GM18511 (cell line): ENCODE measurements around the gene SYT17.

Experiments
- ATAC-seq: cut with Tn5 transposase; IDR thresholded peaks from one replicate; pipeline ENCODE4 v1.9.1; 2021; ENCODE audit warnings: mild to moderate bottlenecking, moderate library complexity; ENCODE audit not compliant: unreplicated experiment

Gene SYT17

GRCh38 chr16:19212059-19212458 lies 44.0 kb downstream of the SYT17 start:
- no peak for ATAC-seq

DNA sequence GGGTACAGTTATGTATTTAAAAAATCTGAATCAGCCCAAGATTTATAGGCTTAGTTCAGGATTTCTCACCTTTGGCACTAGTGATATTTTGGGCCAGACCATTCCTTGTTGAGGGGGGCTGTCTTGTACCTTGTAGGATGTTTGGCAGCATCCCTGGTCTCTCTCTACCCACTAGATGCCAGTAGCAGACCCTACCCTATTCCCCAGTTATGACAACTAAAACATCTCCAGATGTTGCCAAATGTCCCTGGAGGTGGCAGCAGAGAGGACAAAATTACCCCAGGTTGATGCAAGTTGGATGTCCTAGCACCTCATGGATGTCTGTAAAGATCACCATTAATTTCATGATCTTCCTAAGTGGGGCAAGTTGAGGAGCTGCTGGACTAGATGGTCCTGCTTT lies 45.8 kb downstream of the SYT17 start:
- ATAC-seq, result no peak

GRCh38 chr16:19215705-19216104 lies 47.7 kb downstream of the SYT17 start:
- ATAC-seq, result no peak

DNA sequence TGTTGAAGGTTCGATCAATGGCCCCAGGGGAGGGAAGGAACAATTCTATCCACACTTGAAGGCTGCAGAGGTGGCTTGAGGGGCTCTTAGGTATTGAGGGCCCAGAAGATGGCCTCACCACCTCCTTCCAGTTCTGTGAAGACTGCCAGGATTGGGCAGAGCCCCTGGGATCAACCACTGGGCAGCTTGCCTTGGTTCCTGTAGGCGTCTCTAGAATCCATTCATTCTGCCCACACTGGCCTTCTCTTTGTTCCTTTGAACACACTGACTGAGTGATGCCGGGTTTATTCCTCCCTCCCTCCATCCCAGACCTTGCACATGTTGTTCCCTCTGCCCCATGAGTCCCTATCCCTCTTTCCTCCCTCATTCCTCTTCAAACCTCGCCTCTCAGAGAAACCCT lies 50.5 kb downstream of the SYT17 start:
- no peak for ATAC-seq

GRCh38 chr16:19219836-19220235 lies 51.8 kb downstream of the SYT17 start:
- ATAC-seq, result no peak

GRCh38 chr16:19223235-19224170 lies 55.5 kb downstream of the SYT17 start:
- no peak for ATAC-seq

GRCh38 chr16:19225651-19226050 lies 57.6 kb downstream of the SYT17 start:
- ATAC-seq, result no peak

GRCh38 chr16:19227643-19228042 lies 59.6 kb downstream of the SYT17 start:
- ATAC-seq, result no peak

DNA sequence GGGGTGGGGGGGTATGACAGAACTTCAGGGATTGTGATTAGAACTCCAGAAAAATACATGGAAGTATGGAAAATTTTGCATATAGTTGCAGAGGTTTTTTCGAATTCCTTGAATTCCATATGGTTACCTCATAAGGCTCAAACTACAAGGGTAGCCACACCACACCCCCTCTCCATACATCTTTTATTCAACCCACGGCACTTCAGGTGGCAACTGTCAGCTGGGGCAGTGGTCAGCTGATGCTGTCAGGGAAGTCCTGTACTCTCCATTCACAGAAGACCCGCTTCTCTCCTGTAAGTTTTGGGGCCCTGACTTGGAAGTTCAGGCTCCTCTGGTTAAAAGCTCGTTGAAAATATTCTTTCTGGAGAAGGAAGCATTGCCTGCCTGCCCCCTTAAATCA lies 60.0 kb downstream of the SYT17 start:
- ATAC-seq, result no peak

DNA sequence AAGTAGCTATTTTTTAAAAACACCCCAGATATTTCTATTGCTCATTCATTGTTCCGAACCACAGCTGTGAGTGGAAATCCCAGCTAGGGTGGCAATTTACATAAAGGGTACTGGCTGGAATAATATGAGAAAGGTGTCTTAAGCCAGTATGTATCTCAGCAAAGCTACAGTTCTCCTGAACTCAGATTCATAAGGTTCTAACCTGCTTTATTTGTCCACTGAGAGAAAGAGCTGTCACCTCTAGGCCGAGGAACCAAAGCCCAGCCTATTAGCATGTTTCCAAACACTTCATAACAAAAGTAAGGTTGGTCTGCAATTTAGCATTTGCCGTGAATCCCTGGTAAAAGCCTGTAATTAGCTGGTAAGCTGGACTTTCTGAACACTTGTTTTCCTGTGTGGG lies 60.5 kb downstream of the SYT17 start:
- ATAC-seq, result no peak

DNA sequence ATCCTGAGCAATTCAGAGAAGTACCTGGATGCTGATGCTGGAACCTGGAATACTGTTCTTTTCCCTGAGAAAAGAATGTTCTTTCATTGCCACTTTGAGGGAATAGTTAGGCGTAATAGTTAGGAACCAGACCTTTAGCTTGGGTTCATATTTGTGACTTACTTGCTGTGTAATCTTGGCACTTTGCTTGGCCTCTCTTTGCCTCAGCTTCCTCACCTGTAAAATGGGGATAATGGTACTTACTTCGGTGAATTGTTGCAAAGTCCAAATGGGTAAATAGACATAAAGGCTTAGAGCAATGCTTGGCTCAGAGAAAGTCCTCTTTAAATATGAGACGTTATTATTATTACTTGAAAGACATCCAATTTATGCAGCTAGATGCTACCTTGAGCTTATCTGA lies 62.5 kb downstream of the SYT17 start:
- ATAC-seq, result no peak

GRCh38 chr16:19231881-19232280 lies 63.8 kb downstream of the SYT17 start:
- ATAC-seq, result no peak

- ATAC-seq, result no peak
These were observed 64.9 kb downstream of the SYT17 start for GRCh38 chr16:19232988-19233387.

DNA sequence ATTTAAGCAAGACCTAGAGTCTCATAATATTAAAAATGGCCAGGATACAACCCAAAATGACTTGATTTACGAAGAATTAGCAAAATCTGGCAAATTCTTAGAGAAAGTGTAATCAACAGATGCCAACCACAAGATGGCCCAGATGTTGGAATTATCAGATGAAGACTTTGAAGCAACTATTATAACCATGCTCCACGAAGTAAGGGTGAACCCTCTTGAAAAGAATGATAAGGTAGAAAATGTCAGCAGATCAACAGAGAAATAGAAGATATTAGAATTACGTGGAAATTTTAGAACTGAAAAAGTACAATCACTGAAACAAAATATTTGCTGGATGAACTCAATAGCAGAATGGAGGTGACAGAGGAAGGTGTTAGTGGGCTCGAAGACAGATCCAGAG lies 67.4 kb downstream of the SYT17 start:
- ATAC-seq, result no peak

DNA sequence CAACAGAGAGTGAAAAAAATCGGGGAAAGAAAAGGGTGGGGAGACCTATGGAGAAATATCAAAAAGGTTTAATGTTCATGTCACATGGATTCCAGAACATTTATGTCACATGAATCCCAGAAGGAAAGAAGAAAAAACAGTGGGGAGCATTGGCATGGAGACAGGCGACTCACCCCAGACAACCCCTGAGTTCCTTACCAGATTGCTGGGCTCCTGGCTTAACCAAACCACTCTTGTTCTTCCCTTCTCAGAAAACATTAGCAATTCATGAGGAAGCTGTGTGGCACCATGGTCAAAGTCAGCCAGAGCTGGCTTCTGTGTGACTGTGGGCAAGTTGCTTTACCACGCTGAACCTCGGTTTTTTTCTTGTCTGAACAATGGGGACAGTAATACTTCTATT lies 67.8 kb downstream of the SYT17 start:
- no peak for ATAC-seq

DNA sequence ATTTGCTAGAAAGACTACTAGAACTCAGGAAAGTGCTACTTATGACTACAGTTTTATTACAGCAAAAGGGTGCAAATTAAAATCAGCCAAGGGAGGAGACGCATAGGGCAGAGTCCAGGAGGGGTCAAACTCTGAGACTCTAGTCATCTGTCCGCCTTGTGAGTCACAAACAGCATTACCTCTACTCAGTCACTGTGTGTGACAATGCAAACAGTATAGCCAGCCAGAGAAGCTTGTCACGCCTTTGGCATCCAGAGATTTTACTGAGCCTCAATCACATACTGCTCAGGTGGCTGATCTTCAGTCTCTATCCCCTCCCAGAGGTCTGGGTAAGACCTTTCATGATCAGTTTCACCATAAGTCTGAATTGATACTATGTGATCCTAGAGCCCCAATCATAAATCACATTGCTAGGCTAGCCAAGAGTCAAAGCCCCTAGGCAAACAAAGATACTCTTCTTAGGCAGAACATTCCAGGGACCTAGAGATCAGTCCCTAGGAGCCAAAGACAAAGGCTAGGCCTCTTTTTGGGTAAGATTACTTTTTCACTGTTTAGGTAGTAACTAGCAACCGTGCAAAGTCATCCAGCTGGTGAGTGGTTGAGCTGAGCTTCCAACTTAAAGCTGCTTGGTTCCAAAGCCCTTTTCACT lies 68.6 kb downstream of the SYT17 start:
- no peak for ATAC-seq

DNA sequence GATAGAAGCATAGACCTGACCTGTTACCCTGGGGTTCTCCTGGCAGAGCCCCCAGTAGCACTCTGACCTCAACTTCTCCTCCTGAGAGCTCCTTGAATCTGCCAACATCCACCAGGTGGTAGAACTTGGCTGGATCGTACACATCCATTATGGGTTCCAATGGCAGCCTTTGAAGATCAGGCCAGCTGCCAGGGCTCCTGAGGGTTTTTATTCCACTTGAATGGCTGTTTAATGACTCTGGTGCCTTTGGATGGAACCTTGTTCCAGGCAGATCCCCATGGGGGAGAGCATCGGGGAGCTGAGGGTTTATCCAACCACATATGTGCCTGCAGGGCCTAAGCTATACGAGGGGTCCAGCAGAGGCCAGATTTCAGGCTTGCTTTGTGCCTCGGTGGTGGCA lies 70.4 kb downstream of the SYT17 start:
- ATAC-seq, result no peak

DNA sequence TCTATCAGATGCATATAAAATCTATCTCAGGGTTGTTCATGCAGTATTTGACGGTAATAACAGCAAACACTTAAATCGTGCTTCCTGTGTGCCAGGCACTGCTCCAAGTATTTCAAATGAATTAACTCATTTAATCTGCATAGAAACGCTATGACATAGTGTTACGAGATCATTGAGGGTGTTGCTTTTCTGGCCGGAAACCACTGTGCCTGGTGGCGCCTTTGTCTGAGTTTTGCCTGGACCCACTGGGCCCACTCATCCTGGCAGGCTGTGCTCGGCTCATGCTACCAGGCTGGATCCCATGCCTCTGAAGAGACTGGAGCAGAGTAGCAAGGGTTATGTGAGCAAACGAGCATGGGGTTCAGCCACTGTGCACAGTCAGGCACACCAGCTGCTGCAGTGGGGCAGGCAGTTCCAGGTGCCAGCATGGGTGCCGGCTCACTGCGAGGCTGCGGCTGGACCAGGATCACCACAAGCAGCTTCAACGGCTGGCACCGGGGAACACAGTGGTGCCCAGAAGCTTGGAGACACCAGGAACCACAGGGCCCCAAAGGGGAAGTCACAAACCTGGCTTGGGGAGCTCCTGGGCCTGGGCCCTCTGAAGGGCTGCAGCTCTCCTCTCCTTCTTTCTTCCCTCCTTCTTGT lies 71.6 kb downstream of the SYT17 start:
- no peak for ATAC-seq

DNA sequence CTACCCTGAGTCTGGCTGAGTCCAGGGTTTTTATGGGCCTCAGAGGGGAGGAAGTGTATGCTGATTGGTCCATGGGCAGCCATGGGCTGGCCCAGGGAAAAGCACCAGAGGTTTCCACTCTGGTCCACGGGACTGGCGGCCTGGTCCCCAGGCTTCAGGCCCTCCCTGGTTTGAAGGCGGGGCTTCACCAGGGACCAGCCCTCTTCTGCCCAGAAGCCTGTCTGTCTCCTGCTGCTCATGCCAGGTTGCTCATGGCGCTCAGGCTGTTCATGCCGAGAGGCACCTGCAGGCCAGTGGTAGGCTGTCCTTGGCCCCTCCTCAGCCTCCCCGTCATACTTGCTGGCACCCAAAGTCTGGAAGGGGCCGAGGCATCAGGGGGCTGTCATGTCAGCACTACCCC lies 72.5 kb downstream of the SYT17 start:
- ATAC-seq, result no peak

- ATAC-seq, result no peak
These were observed 73.5 kb downstream of the SYT17 start for GRCh38 chr16:19241512-19241911.

GRCh38 chr16:19242186-19242585 lies 74.1 kb downstream of the SYT17 start:
- no peak for ATAC-seq
